COR-L47 (cell line): Measurements from ENCODE around the gene FABP7.
"Not testable (repeated sequence)": the region's sequence is repeated elsewhere in the genome, so short reads cannot be mapped to it uniquely, and the experiment has no call there.

Source experiments
- DNase-seq: peaks from one replicate; lab custom pipeline; 2025; lab: John Stamatoyannopoulos, UW

The FABP7 gene

GRCh38 chr6:122779667-122780066, at the start of gene FABP7:
Gene FABP7 (plus strand): TSS chr6:122779716. CDS start chr6:122779795, 79 bp downstream.
- DNase-seq, result no peak

DNA sequence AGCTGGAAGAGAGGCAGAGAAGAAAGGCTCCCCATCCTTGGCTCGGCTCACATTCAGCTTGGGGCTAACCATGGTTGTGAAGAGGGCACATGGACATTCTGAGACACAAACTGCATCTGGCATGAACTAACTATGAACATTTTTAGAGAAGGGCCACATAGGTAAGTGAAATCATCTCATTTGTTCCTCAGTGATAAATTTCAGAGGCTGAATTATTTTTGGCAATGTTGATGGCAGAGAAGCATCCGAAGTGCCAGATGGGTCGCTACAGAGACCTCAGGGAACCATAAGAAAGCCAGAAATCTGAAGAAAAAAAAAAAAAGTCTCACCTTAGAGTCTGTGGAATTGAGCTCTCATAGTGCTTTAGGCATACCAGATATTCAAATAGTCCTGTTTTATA, 49.2 kb upstream of the FABP7 start:
- no peak for DNase-seq

DNA sequence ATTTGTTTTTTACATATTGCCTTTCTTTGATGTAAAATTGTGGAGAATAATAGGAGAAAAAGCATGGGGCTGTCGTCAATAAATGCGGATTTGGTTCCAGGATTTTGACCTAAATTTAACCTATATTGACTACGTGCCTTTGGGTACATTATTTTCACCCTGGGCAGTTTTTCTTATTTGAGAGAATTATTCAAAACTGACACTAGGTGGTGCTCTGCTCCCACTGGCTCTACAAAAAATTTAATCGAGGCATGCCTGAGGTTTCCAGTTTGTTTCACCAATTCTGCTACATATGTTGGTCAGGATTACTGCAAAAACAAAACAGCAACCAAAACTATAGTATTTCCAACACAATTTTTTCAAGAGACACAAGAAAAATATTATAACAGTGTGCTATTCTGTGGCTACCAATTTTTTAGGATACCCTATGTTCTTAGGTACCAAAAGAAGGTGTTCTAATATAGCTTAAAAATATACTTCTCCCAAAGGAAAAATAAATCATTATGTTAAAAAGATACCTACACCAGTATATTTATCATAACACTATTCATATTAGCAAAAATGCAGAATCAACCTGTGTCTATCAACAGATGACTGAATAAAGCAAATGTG, 48.6 kb upstream of the FABP7 start:
- peak; percentile 14 for DNase-seq

GRCh38 chr6:122733259-122733658, 46.3 kb upstream of the FABP7 start:
- DNase-seq, result peak; percentile 9

DNA sequence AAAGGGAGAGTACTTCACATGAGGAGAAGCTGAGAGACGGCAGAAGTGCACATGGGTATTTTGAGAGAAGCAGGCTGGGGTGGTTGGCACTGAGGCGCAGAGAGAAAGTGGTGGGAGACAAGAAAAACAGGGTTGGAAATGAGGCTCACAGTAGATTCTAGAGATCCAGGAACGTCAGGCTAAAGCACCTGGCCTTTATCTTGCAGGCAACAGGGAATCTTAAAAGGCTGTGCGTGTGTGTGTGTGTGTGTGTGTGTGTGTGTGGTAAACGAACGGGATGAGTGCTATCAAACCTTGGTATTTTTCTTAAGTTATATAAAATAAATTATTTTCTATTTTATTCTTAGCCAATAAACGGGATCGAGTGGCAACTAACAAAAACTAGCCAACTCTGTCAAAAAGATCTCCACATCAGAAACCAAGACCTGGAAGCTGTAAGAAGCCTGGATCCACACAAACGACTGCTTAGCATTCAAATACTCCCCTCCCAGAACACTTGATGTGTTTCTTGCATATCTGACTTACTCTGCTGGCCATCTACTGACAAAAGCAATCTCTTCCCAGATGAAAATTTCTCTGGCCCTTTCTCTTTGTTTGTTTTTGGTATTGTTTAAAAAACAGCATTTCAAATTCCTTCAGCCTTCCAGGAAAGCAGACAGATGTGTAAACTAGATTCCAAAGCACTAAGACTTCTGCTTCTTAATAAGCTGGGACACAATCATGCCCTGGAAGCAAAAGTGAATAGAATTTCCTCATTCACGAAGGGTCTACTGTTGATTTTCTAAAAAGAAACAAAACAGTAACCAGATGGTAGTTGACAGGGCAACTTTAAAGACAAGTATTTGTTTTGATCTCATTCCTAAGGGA, 44.8 kb upstream of the FABP7 start:
- DNase-seq, result no peak

GRCh38 chr6:122735582-122735981, 43.9 kb upstream of the FABP7 start:
- no peak for DNase-seq

GRCh38 chr6:122736163-122736562, 43.4 kb upstream of the FABP7 start:
- DNase-seq, result no peak

- DNase-seq, result no peak
These were observed 42.9 kb upstream of the FABP7 start for GRCh38 chr6:122736616-122737015.

DNA sequence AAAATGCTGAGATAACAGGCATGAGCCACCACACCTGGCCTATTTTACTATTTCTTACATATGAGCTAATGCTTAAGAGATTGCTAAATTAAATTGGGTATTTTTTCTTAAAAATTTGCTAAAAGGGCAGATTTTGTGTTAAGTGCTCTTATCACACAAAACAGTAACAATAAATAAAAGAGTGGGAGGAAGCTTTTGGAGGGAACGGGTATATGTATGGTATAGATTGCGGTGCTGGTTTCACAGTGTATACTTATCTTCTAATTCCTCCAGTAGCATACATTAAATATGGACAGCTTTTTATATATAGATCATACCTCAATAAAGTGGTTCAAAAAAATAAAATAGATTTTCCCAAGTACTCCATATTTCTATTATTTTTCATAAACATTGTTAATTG, 39.4 kb upstream of the FABP7 start:
- DNase-seq, result no peak

- DNase-seq, result no peak
These were observed 38.6 kb upstream of the FABP7 start for GRCh38 chr6:122740936-122741335.

DNA sequence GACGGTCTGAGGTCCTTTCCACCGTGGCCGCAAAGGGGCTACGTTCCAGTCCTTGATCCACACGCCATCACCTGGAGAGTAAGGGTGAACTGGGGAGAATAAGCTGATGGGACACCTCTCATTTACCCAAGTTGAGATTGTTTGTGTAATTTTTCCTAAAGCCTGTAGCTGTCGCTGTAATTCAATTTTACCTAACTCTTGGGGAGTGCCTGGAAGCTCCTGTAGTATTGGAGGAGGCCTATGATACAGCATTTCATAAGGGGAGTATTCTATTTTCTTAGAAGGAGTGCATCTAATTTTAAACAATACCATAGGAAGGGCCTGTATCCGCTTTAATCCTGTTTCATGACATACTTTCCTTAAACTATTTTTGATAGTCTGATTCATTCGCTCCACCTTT, 35.3 kb upstream of the FABP7 start:
- DNase-seq, result not testable (repeated sequence)

- DNase-seq, result not testable (repeated sequence)
These were observed 34.7 kb upstream of the FABP7 start for GRCh38 chr6:122744856-122745255.

GRCh38 chr6:122746688-122747087, 32.8 kb upstream of the FABP7 start:
- no peak for DNase-seq

DNA sequence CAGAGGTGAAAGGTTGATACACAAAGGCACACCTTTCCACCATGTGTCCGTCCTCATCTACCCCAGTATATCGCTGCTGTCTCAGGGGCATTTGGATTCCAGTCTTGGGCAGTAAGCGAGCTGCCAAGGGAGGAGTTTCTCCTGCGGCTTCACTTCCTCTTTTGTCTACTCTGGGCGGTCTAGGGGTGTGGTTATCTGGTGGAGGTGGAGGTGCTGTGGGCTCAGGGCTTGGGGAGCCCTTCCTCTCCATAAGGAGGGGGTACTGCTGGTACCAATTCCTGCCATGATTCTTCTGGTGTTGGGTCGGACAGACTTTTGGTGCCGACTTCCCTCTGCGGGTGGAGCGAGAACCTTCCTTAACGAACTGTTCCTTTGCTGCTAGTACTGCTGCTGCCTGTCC, 31.9 kb upstream of the FABP7 start:
- no peak for DNase-seq

- DNase-seq, result not testable (repeated sequence)
These were observed 30.6 kb upstream of the FABP7 start for GRCh38 chr6:122748945-122749344.

GRCh38 chr6:122749451-122750050, 30.0 kb upstream of the FABP7 start:
- DNase-seq, result no peak

- DNase-seq, result no peak
These were observed 28.2 kb upstream of the FABP7 start for GRCh38 chr6:122751326-122751725.

DNA sequence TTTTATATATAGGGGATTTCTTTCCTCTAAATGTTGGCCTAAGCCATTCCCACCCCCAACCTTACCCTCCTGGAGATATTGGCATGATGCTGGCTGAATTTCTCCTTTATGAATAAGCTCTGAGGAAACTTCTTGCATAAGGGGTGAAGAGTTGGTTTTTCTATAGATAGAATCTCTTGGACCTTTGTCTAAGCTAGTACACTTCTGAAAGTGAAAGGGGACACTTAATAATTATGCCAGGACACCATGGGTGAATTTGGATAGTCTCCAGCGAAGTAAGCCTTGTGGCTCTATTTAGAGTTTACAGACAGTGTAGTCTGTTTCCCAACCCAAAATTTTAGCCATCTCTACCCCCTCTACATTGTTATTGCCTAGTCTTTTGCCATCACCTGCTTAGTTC, 27.1 kb upstream of the FABP7 start:
- no peak for DNase-seq

- no peak for DNase-seq
These were observed 26.4 kb upstream of the FABP7 start for GRCh38 chr6:122753000-122753687.

GRCh38 chr6:122753688-122754056, 25.8 kb upstream of the FABP7 start:
- no peak for DNase-seq

DNA sequence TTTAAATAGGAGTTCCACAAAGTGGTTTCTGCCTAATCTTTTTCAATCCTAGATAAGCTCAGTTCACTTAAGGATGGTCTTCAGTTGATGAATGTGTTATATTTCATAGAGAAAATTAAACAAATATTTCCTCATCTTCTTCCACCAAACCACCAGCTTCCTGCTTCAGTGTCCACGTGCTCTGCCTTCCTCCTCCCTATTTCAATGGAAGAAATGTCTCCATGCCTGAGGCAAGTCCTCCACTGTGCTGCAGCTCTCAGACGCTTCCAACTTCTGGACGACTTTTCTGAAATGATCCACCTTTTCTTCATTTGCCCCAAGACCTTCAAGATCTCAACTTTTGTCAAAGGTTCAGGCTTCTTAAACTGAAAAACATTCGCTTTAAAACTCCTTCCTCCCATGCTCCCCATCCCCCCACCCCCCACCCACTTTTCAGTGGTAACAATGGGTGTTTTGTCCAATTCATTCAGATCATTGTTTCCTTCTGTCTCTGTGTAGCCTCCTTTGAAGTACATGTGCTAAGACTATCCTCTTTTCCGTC, 25.3 kb upstream of the FABP7 start:
- no peak for DNase-seq

DNA sequence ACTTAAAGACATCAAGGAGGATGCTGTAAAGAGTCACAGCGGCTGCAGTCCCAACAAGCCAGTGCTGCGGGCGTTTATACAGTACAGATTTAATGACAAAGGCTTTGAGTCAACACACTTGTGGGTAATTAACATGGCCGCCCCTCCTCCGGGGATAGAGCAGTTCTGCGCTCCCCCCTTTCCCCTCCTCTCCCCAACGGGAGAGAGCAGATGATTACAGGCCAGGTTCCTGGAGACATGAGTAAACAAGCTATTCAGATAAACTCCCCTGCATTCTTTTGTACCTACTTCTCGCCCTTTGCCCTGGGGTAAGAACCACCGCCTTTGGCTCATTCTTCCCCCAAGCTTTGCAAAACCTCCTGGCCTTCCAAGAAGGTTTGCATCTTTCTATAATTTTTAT, 23.6 kb upstream of the FABP7 start:
- no peak for DNase-seq
